ENCODE data around the gene TP73.

Gene TP73

GRCh38 chr1:3771108-3772026 lies 119.1 kb downstream of the TP73 start:
- peak overlapping the region; percentile 60 for H3K9ac ChIP-seq (ENCODE audit: low read depth, low read length)
- H3K4me1 ChIP-seq (ENCODE audit: insufficient read depth, low read length) = peaks cover 3% of the 10 kb centered on the region
- peaks cover 8% of the 10 kb centered on the region; the same call in 1 of the 2 replicates for H3K27me3 ChIP-seq (ENCODE audit: insufficient read depth, low read length)
- H3K4me3 ChIP-seq (ENCODE audit: low read length) = peak overlapping the region; percentile 73
- WGBS = 60% methylated on average over 31 of the region's 32 CpGs
- no peaks in the 10 kb centered on the region for H3K36me3 ChIP-seq (ENCODE audit: insufficient read depth, low read length)
- H3K27ac ChIP-seq (ENCODE audit: low read depth, low read length) = no peak overlapping the region
- H3K9me3 ChIP-seq (ENCODE audit: insufficient read depth, low read depth, low read length) = no peaks in the 10 kb centered on the region

GRCh38 chr1:3772027-3772714 lies 119.9 kb downstream of the TP73 start:
- Histone ChIP-seq H3K4me3 (ENCODE audit: low read length) (peak overlapping the region; percentile 73), H3K9me3 (ENCODE audit: insufficient read depth, low read depth, low read length) (no peaks in the 10 kb centered on the region), H3K36me3 (ENCODE audit: insufficient read depth, low read length) (no peaks in the 10 kb centered on the region), H3K27me3 (ENCODE audit: insufficient read depth, low read length) (peaks cover 8% of the 10 kb centered on the region; the same call in 1 of the 2 replicates), H3K27ac (ENCODE audit: low read depth, low read length) (no peak overlapping the region), H3K4me1 (ENCODE audit: insufficient read depth, low read length) (peaks cover 3% of the 10 kb centered on the region), H3K9ac (ENCODE audit: low read depth, low read length) (peak overlapping the region; percentile 60)
- WGBS = 1% methylated on average over 51 of the region's 61 CpGs

- Histone ChIP-seq H3K27ac (ENCODE audit: low read depth, low read length) (no peak within 1 kb of the TSS), H3K36me3 (ENCODE audit: insufficient read depth, low read length) (no peaks in the 10 kb centered on the region)
Observed at GRCh38 chr1:3772715-3773571, 120.6 kb downstream of the TP73 start, which contains the start of gene SMIM1. Gene SMIM1, plus strand, starts transcription at chr1:3772749. Its CDS starts 2,625 bp downstream, at chr1:3775374.

GRCh38 chr1:3773572-3774275 lies 121.4 kb downstream of the TP73 start:
- Histone ChIP-seq H3K27ac (ENCODE audit: low read depth, low read length) (no peak overlapping the region), H3K27me3 (ENCODE audit: insufficient read depth, low read length) (peaks cover 8% of the 10 kb centered on the region; the same call in 1 of the 2 replicates), H3K4me3 (ENCODE audit: low read length) (peak overlapping the region; percentile 63; the same call in 1 of the 2 replicates), H3K36me3 (ENCODE audit: insufficient read depth, low read length) (no peaks in the 10 kb centered on the region), H3K9ac (ENCODE audit: low read depth, low read length) (no peak overlapping the region), H3K4me1 (ENCODE audit: insufficient read depth, low read length) (peaks cover 3% of the 10 kb centered on the region), H3K9me3 (ENCODE audit: insufficient read depth, low read depth, low read length) (no peaks in the 10 kb centered on the region)
- WGBS = 87% methylated on average over 16 of the region's 16 CpGs

More at GRCh38 chr1:3772715-3773571, 120.6 kb downstream of the TP73 start, which contains the start of gene SMIM1:
- H3K9ac ChIP-seq (ENCODE audit: low read depth, low read length) = peak within 1 kb of the TSS; percentile 60
- H3K9me3 ChIP-seq (ENCODE audit: insufficient read depth, low read depth, low read length) = no peaks in the 10 kb centered on the region
- H3K4me3 ChIP-seq (ENCODE audit: low read length) = peak within 1 kb of the TSS; percentile 73
- 21% methylated on average over 55 of the region's 55 CpGs for WGBS
- peaks cover 8% of the 10 kb centered on the region; the same call in 1 of the 2 replicates for H3K27me3 ChIP-seq (ENCODE audit: insufficient read depth, low read length)
- peaks cover 3% of the 10 kb centered on the region for H3K4me1 ChIP-seq (ENCODE audit: insufficient read depth, low read length)

- H3K27ac ChIP-seq (ENCODE audit: low read depth, low read length) = no peak overlapping the region
- H3K27me3 ChIP-seq (ENCODE audit: insufficient read depth, low read length) = peaks cover 8% of the 10 kb centered on the region; the same call in 1 of the 2 replicates
- peaks cover 3% of the 10 kb centered on the region for H3K4me1 ChIP-seq (ENCODE audit: insufficient read depth, low read length)
- 81% methylated on average over 18 of the region's 19 CpGs for WGBS
- H3K4me3 ChIP-seq (ENCODE audit: low read length) = no peak overlapping the region
- H3K36me3 ChIP-seq (ENCODE audit: insufficient read depth, low read length) = peaks cover 6% of the 10 kb centered on the region; the same call in 1 of the 2 replicates
- H3K9me3 ChIP-seq (ENCODE audit: insufficient read depth, low read depth, low read length) = no peaks in the 10 kb centered on the region
- H3K9ac ChIP-seq (ENCODE audit: low read depth, low read length) = no peak overlapping the region
Observed at GRCh38 chr1:3774276-3774945, 122.1 kb downstream of the TP73 start.

- H3K27ac ChIP-seq (ENCODE audit: low read depth, low read length) = no peak overlapping the region
- WGBS = 71% methylated on average over 17 of the region's 17 CpGs
- peaks cover 3% of the 10 kb centered on the region for H3K4me1 ChIP-seq (ENCODE audit: insufficient read depth, low read length)
- H3K36me3 ChIP-seq (ENCODE audit: insufficient read depth, low read length) = peaks cover 12% of the 10 kb centered on the region
- H3K9ac ChIP-seq (ENCODE audit: low read depth, low read length) = no peak overlapping the region
- H3K27me3 ChIP-seq (ENCODE audit: insufficient read depth, low read length) = peaks cover 8% of the 10 kb centered on the region; the same call in 1 of the 2 replicates
- no peaks in the 10 kb centered on the region for H3K9me3 ChIP-seq (ENCODE audit: insufficient read depth, low read depth, low read length)
- H3K4me3 ChIP-seq (ENCODE audit: low read length) = no peak overlapping the region
Observed at GRCh38 chr1:3774946-3775489, 122.7 kb downstream of the TP73 start.

- WGBS = 52% methylated on average over 27 of the region's 27 CpGs
Observed at GRCh38 chr1:3775490-3776230, 123.3 kb downstream of the TP73 start.

GRCh38 chr1:3776231-3776961 lies 124.1 kb downstream of the TP73 start:
- H3K4me3 ChIP-seq (ENCODE audit: low read length) = no peak overlapping the region
- peaks cover 26% of the 10 kb centered on the region for H3K36me3 ChIP-seq (ENCODE audit: insufficient read depth, low read length)
- H3K4me1 ChIP-seq (ENCODE audit: insufficient read depth, low read length) = peaks cover 3% of the 10 kb centered on the region
- H3K27me3 ChIP-seq (ENCODE audit: insufficient read depth, low read length) = no peaks in the 10 kb centered on the region
- no peak overlapping the region for H3K27ac ChIP-seq (ENCODE audit: low read depth, low read length)
- WGBS = 88% methylated on average over 21 of the region's 21 CpGs
- no peak overlapping the region for H3K9ac ChIP-seq (ENCODE audit: low read depth, low read length)
- H3K9me3 ChIP-seq (ENCODE audit: insufficient read depth, low read depth, low read length) = no peaks in the 10 kb centered on the region

More at GRCh38 chr1:3775490-3776230, 123.3 kb downstream of the TP73 start:
- no peak overlapping the region for H3K27ac ChIP-seq (ENCODE audit: low read depth, low read length)
- H3K36me3 ChIP-seq (ENCODE audit: insufficient read depth, low read length) = peaks cover 18% of the 10 kb centered on the region
- no peak overlapping the region for H3K4me3 ChIP-seq (ENCODE audit: low read length)
- peaks cover 3% of the 10 kb centered on the region for H3K4me1 ChIP-seq (ENCODE audit: insufficient read depth, low read length)
- H3K27me3 ChIP-seq (ENCODE audit: insufficient read depth, low read length) = peaks cover 7% of the 10 kb centered on the region; the same call in 1 of the 2 replicates
- H3K9ac ChIP-seq (ENCODE audit: low read depth, low read length) = no peak overlapping the region
- no peaks in the 10 kb centered on the region for H3K9me3 ChIP-seq (ENCODE audit: insufficient read depth, low read depth, low read length)
